ENCODE data around the gene AZIN2. TPM values are rescaled to one million over a fixed set of nuclear protein-coding genes. Genes with fewer than 3 reads are reported as not detected.
"Not testable (repeated sequence)": the region's sequence is repeated elsewhere in the genome, so short reads cannot be mapped to it uniquely, and the experiment has no call there.

Gene AZIN2
- total and polyA plus RNA-seq, 9 of the 15 experiments (the other 6 are each of a cell fraction or from before 2014, with no cell fraction given), result 0.06 to 0.91 (median 0.42) TPM; not detected in 2

- in situ Hi-C loops (cut with MboI), result no loop called here
Observed at GRCh38 chr1:33065301-33065700, 15.7 kb upstream of the AZIN2 start.

GRCh38 chr1:33066477-33066876, 14.5 kb upstream of the AZIN2 start:
- H3K9me3 ChIP-seq (replicated peaks; ENCODE audit: control insufficient read depth, insufficient read depth, low read depth, low read length), result 0 out of 2 replicates have a peak, but pooled peaks cover 13% of the 10 kb centered on the region
- H3K27ac ChIP-seq (ENCODE audit: extremely low read depth, low read depth, low read length); H3K9me1 ChIP-seq (ENCODE audit: control insufficient read depth, insufficient read depth, low read length); H3K79me2 ChIP-seq (ENCODE audit: control insufficient read depth, insufficient read depth, low read length); intact Hi-C loops (cut with micrococcal nuclease); FAIRE-seq; H3K36me3 ChIP-seq (ENCODE audit: control insufficient read depth, insufficient read depth, low read length); H3K27me3 ChIP-seq (ENCODE audit: control insufficient read depth in 2 of 2, insufficient read depth in 2 of 2, low read length in 2 of 2); H2AFZ ChIP-seq (ENCODE audit: low read depth, low read length); H3K4me1 ChIP-seq (replicated peaks in 1 of 2; ENCODE audit: control insufficient read depth in 2 of 2, insufficient read depth in 2 of 2, low read length in 2 of 2); H3K4me2 ChIP-seq (ENCODE audit: insufficient read depth, low read length); DNase-seq (ENCODE audit: extremely low read depth in 1 of 4, low spot score in 3 of 4); BruUV-seq (replicated peaks); H4K20me1 ChIP-seq (replicated peaks; ENCODE audit: control insufficient read depth, insufficient read depth, low read length); CTCF ChIA-PET (ENCODE audit: low intra/inter-chr PET ratio); POLR2A ChIA-PET; H3K9ac ChIP-seq (ENCODE audit: insufficient read depth in 1 of 2, low read depth in 2 of 2, low read length in 2 of 2); H3K4me3 ChIP-seq; ATAC-seq; in situ Hi-C loops (cut with MboI): not testable (repeated sequence)
- WGBS (ENCODE audit: insufficient coverage, low coverage, missing lambda C conversion rate), result 5% methylated on average over 3 of the region's 3 CpGs

More at GRCh38 chr1:33065301-33065700, 15.7 kb upstream of the AZIN2 start:
- no peak for FAIRE-seq
- no peak overlapping the region for H3K4me3 ChIP-seq
- no TSS peak for BruUV-seq (replicated peaks)
- H3K27me3 ChIP-seq (ENCODE audit: control insufficient read depth in 2 of 2, insufficient read depth in 2 of 2, low read length in 2 of 2), result 0 out of 5 replicates have a peak, but pooled peaks cover 2 to 7% of the 10 kb centered on the region in 2 experiments
- no peaks in the 10 kb centered on the region for H3K79me2 ChIP-seq (ENCODE audit: control insufficient read depth, insufficient read depth, low read length)
- intact Hi-C loops (cut with micrococcal nuclease), result no loop called here
- no peak overlapping the region for H3K4me2 ChIP-seq (ENCODE audit: insufficient read depth, low read length)
- H3K4me1 ChIP-seq (replicated peaks in 1 of 2; ENCODE audit: control insufficient read depth in 2 of 2, insufficient read depth in 2 of 2, low read length in 2 of 2), result no peaks in the 10 kb centered on the region
- POLR2A ChIA-PET, result no interaction called here
- no peaks in the 10 kb centered on the region for H4K20me1 ChIP-seq (replicated peaks; ENCODE audit: control insufficient read depth, insufficient read depth, low read length)
- no peak overlapping the region for H3K9ac ChIP-seq (ENCODE audit: insufficient read depth in 1 of 2, low read depth in 2 of 2, low read length in 2 of 2)
- no peak for ATAC-seq
- no peak for DNase-seq (ENCODE audit: extremely low read depth in 1 of 4, low spot score in 3 of 4)
- 0 out of 2 replicates have a peak, but pooled peaks cover 13% of the 10 kb centered on the region for H3K9me3 ChIP-seq (replicated peaks; ENCODE audit: control insufficient read depth, insufficient read depth, low read depth, low read length)
- H3K36me3 ChIP-seq (ENCODE audit: control insufficient read depth, insufficient read depth, low read length), result no peaks in the 10 kb centered on the region
- H3K9me1 ChIP-seq (ENCODE audit: control insufficient read depth, insufficient read depth, low read length), result no peaks in the 10 kb centered on the region
- no peak overlapping the region for H3K27ac ChIP-seq (ENCODE audit: extremely low read depth, low read depth, low read length)
- TF ChIP-seq KDM2B (CRISPR knock-in tag; IDR thresholded peaks at IDR 0.05) (no peak), FOXP1 (CRISPR knock-in tag; IDR thresholded peaks at IDR 0.05) (no peak), ARHGAP35 (IDR thresholded peaks at IDR 0.05; ENCODE audit: partially characterized antibody) (no peak), RAD21 (CRISPR knock-in tag; conservative IDR thresholded peaks at IDR 0.05 in 1 of 2, IDR thresholded peaks at IDR 0.05 in 1 of 2) (no peak), ZZZ3 (IDR thresholded peaks at IDR 0.05) (no peak), SRF (CRISPR knock-in tag; IDR thresholded peaks at IDR 0.05) (no peak), ELF2 (CRISPR knock-in tag; IDR thresholded peaks at IDR 0.05) (no peak)
- 4% methylated on average over 10 of the region's 10 CpGs for WGBS (ENCODE audit: insufficient coverage, low coverage, missing lambda C conversion rate)
- H2AFZ ChIP-seq (ENCODE audit: low read depth, low read length), result no peak overlapping the region
- CTCF ChIA-PET (ENCODE audit: low intra/inter-chr PET ratio), result no interaction called here

- in situ Hi-C loops (cut with MboI); intact Hi-C loops (cut with micrococcal nuclease): not testable (repeated sequence)
Observed at GRCh38 chr1:33068108-33068507, 12.8 kb upstream of the AZIN2 start.

More at GRCh38 chr1:33068108-33068507, 12.8 kb upstream of the AZIN2 start:
- H3K27ac ChIP-seq (ENCODE audit: extremely low read depth, low read depth, low read length); CTCF ChIA-PET (ENCODE audit: low intra/inter-chr PET ratio); FAIRE-seq; H3K4me2 ChIP-seq (ENCODE audit: insufficient read depth, low read length); H3K36me3 ChIP-seq (ENCODE audit: control insufficient read depth, insufficient read depth, low read length); POLR2A ChIA-PET; ATAC-seq; H3K79me2 ChIP-seq (ENCODE audit: control insufficient read depth, insufficient read depth, low read length); H3K4me3 ChIP-seq; DNase-seq (ENCODE audit: extremely low read depth in 1 of 4, low spot score in 3 of 4); H2AFZ ChIP-seq (ENCODE audit: low read depth, low read length); H3K9ac ChIP-seq (ENCODE audit: insufficient read depth in 1 of 2, low read depth in 2 of 2, low read length in 2 of 2); H3K9me1 ChIP-seq (ENCODE audit: control insufficient read depth, insufficient read depth, low read length); BruUV-seq (replicated peaks); H3K4me1 ChIP-seq (replicated peaks in 1 of 2; ENCODE audit: control insufficient read depth in 2 of 2, insufficient read depth in 2 of 2, low read length in 2 of 2); H4K20me1 ChIP-seq (replicated peaks; ENCODE audit: control insufficient read depth, insufficient read depth, low read length): not testable (repeated sequence)
- WGBS (ENCODE audit: insufficient coverage, low coverage, missing lambda C conversion rate), result 4% methylated on average over 2 of the region's 2 CpGs
- Histone ChIP-seq H3K9me3 (replicated peaks; ENCODE audit: control insufficient read depth, insufficient read depth, low read depth, low read length) (0 out of 2 replicates have a peak, but pooled peaks cover 13% of the 10 kb centered on the region), H3K27me3 (ENCODE audit: control insufficient read depth in 2 of 2, insufficient read depth in 2 of 2, low read length in 2 of 2) (0 out of 5 replicates have a peak, but pooled peaks cover 2 to 12% of the 10 kb centered on the region in 2 experiments)

Data from K562 (cell line).